Sigmoid colon (tissue), 7 donors: Measurements from ENCODE around the gene HMGN3. TPM values are rescaled to one million over a fixed set of nuclear protein-coding genes. Genes with fewer than 3 reads are reported as not detected.

Source experiments
- DNase-seq: peaks from one replicate; pipeline ENCODE4 v3.0.0-alpha.2; 2019
- H3K27ac ChIP-seq, 4 donors: fragments of 200-600 bp; sonication (generic); one replicate each; pipeline ENCODE4 v1.5.1; 2016 to 2019; ENCODE audit warnings: mild to moderate bottlenecking in 1 of 4
- H3K27me3 ChIP-seq, 3 donors: fragments of 200-600 bp; sonication (generic); one replicate each; pipeline ENCODE4 v1.5.1; 2019; ENCODE audit warnings: mild to moderate bottlenecking in 1 of 3
- H3K36me3 ChIP-seq, 4 donors: fragments of 200-600 bp; sonication (generic); one replicate each; pipeline ENCODE4 v1.5.1; 2016 to 2019
- H3K4me1 ChIP-seq, 4 donors: fragments of 200-600 bp; sonication (generic); one replicate each; pipeline ENCODE4 v1.5.1; 2017 to 2019
- H3K4me3 ChIP-seq, 4 donors: fragments of 200-600 bp; sonication (generic); one replicate each; pipeline ENCODE4 v1.5.1; 2017 to 2019; ENCODE audit warnings: mild to moderate bottlenecking in 2 of 4, moderate library complexity in 1 of 4
- H3K9me3 ChIP-seq, 4 donors: fragments of 200-600 bp in 3 of 4; sonication (generic) in 3 of 4; one replicate each; pipeline versions ENCODE4 v1.5.1 to v1.6.1; 2013 to 2019
- CTCF ChIP-seq, 4 experiments: fragments of 450-650 bp in 3 of 4; fragments of 200-600 bp in 1 of 4; IDR thresholded peaks; one replicate each; pipeline ENCODE4 v1.5.1; 2016 to 2019; ENCODE audit warnings: antibody characterized with exemption in 4 of 4, mild to moderate bottlenecking in 3 of 4, moderate library complexity in 2 of 4
- EP300 ChIP-seq, 4 donors: sonication (generic); formaldehyde crosslinking; IDR thresholded peaks; one replicate each; pipeline ENCODE4 v1.6.1; 2017; ENCODE audit warnings: antibody characterized with exemption in 4 of 4
- POLR2A ChIP-seq, 2 donors: fragments of 450-650 bp; IDR thresholded peaks; one replicate each; pipeline ENCODE4 v1.6.1; 2016; ENCODE audit warnings: antibody characterized with exemption in 2 of 2, mild to moderate bottlenecking in 2 of 2, moderate library complexity in 2 of 2
- POLR2AphosphoS5 ChIP-seq, 4 donors: sonication (generic); formaldehyde crosslinking; IDR thresholded peaks; one replicate each; pipeline ENCODE4 v1.6.1; 2017; ENCODE audit warnings: antibody characterized with exemption in 4 of 4
- WGBS, 2 donors: extraction: QIAGEN DNeasy Blood & Tissue Kit; methylation state at CpG; one replicate each; pipeline ENCODE4 v1.1.7; 2013; 5-methylcytosine and 5-hydroxymethylcytosine counted together
- intact Hi-C: fragments of 100-400 bp; cut with DNase I; formaldehyde crosslinking; loops from one replicate; pipeline ENCODE4 v1.15.1; 2023
- polyA plus RNA-seq, 3 donors: library from polyadenylated mRNA; stranded (reverse); fragments of 200-250 nt; gene quantifications; one replicate each; pipeline ENCODE4 v1.2.3, GENCODE V29; 2013
- total RNA-seq, 4 donors: library from RNA; depleted of rRNA; stranded (reverse); fragments of >200 nt; gene quantifications; one replicate each; pipeline ENCODE4 v1.1.0, GENCODE V29; 2016
- donor health status: healthy with polysubstance abuse.
- donor health status: Bipolar disorder and iron deficiency.
- donor health status: healthy.

HMGN3 gene
- total and polyA plus RNA-seq, 7 donors = 49.9 to 82.8 (median 69.4) TPM

GRCh38 chr6:79188107-79188506, 46.4 kb downstream of the HMGN3 start:
- intact Hi-C loops = no loop called here
- Histone ChIP-seq H3K27me3 (no peaks in the 10 kb centered on the region), H3K36me3 (no peaks in the 10 kb centered on the region), H3K4me1 (peaks cover 0 to 9% (median 3%) of the 10 kb centered on the region in 4 donors), H3K4me3 (no peak overlapping the region), H3K27ac (no peak overlapping the region), H3K9me3 (peaks cover 0 to 8% (median 0%) of the 10 kb centered on the region in 4 donors)
- TF ChIP-seq EP300 (IDR thresholded peaks at IDR 0.05) = no peak
- TF ChIP-seq POLR2AphosphoS5 (IDR thresholded peaks at IDR 0.05) = no peak
- TF ChIP-seq POLR2A (IDR thresholded peaks at IDR 0.05) = no peak
- TF ChIP-seq CTCF (IDR thresholded peaks at IDR 0.05) = no peak
- DNase-seq = no peak
- 94 to 96% methylated on average over 2 of the region's 2 CpGs for WGBS, 2 donors

- H3K9me3 ChIP-seq = peaks cover 0 to 7% (median 0%) of the 10 kb centered on the region in 4 donors
- DNase-seq = no peak
- no peak overlapping the region for H3K27ac ChIP-seq
- intact Hi-C loops = no loop called here
- peaks cover 0 to 9% (median 3%) of the 10 kb centered on the region in 4 donors for H3K4me1 ChIP-seq
- no peak for TF ChIP-seq EP300 (IDR thresholded peaks at IDR 0.05)
- no peak for TF ChIP-seq POLR2A (IDR thresholded peaks at IDR 0.05)
- TF ChIP-seq POLR2AphosphoS5 (IDR thresholded peaks at IDR 0.05) = no peak
- TF ChIP-seq CTCF (IDR thresholded peaks at IDR 0.05) = no peak
- no peak overlapping the region for H3K4me3 ChIP-seq
- H3K36me3 ChIP-seq = no peaks in the 10 kb centered on the region
- WGBS, 2 donors = 76 to 79% methylated on average over 5 of the region's 5 CpGs
- no peaks in the 10 kb centered on the region for H3K27me3 ChIP-seq
Observed at GRCh38 chr6:79186564-79186963, 47.9 kb downstream of the HMGN3 start.

GRCh38 chr6:79184641-79185040, 49.8 kb downstream of the HMGN3 start:
- TF ChIP-seq EP300 (IDR thresholded peaks at IDR 0.05) (no peak), POLR2AphosphoS5 (IDR thresholded peaks at IDR 0.05) (no peak), POLR2A (IDR thresholded peaks at IDR 0.05) (no peak), CTCF (IDR thresholded peaks at IDR 0.05) (no peak)
- intact Hi-C loops = no loop called here
- WGBS, 2 donors = 63 to 81% methylated on average over 3 of the region's 3 CpGs
- no peaks in the 10 kb centered on the region for H3K27me3 ChIP-seq
- no peak for DNase-seq
- no peak overlapping the region for H3K27ac ChIP-seq
- peaks cover 0 to 9% (median 3%) of the 10 kb centered on the region in 4 donors for H3K4me1 ChIP-seq
- H3K36me3 ChIP-seq = no peaks in the 10 kb centered on the region
- H3K9me3 ChIP-seq = no peaks in the 10 kb centered on the region
- no peak overlapping the region for H3K4me3 ChIP-seq

GRCh38 chr6:79184086-79184485, 50.4 kb downstream of the HMGN3 start:
- DNase-seq = no peak
- intact Hi-C loops = no loop called here
- H3K4me1 ChIP-seq = peaks cover 0 to 6% (median 1%) of the 10 kb centered on the region in 4 donors
- H3K4me3 ChIP-seq = no peak overlapping the region
- no peak overlapping the region for H3K27ac ChIP-seq
- no peaks in the 10 kb centered on the region for H3K27me3 ChIP-seq
- WGBS, 2 donors = 45 to 58% methylated on average over 2 of the region's 2 CpGs
- no peaks in the 10 kb centered on the region for H3K36me3 ChIP-seq
- TF ChIP-seq POLR2AphosphoS5 (IDR thresholded peaks at IDR 0.05) = no peak
- H3K9me3 ChIP-seq = no peaks in the 10 kb centered on the region

GRCh38 chr6:79180052-79180451, 54.4 kb downstream of the HMGN3 start:
- no peak overlapping the region for H3K27ac ChIP-seq
- intact Hi-C loops = no loop called here
- no peaks in the 10 kb centered on the region for H3K4me1 ChIP-seq
- DNase-seq = no peak
- no peak overlapping the region for H3K4me3 ChIP-seq
- no peaks in the 10 kb centered on the region for H3K27me3 ChIP-seq
- no peak for TF ChIP-seq EP300 (IDR thresholded peaks at IDR 0.05)
- TF ChIP-seq POLR2AphosphoS5 (IDR thresholded peaks at IDR 0.05) = no peak
- no peak for TF ChIP-seq POLR2A (IDR thresholded peaks at IDR 0.05)
- no peak for TF ChIP-seq CTCF (IDR thresholded peaks at IDR 0.05)
- 49 to 69% methylated on average over 2 of the region's 2 CpGs for WGBS, 2 donors
- no peaks in the 10 kb centered on the region for H3K9me3 ChIP-seq
- no peaks in the 10 kb centered on the region for H3K36me3 ChIP-seq
